Stomach (tissue), 9 donors: ENCODE data around the gene ADAMTSL4. TPM values are rescaled to one million over a fixed set of nuclear protein-coding genes. Genes with fewer than 3 reads are reported as not detected.

ENCODE experiments used
- DNase-seq, 2 donors: peaks; one replicate each; pipeline versions ENCODE4 v3.0.0 to v3.0.0-alpha.2; 2013 to 2019
- H3K27ac ChIP-seq, 5 donors: fragments of 200-600 bp in 4 of 5; sonication (generic) in 4 of 5; one replicate each; pipeline ENCODE4 v1.5.1; 2013 to 2019; ENCODE audit warnings: mild to moderate bottlenecking in 1 of 5, moderate library complexity in 1 of 5
- H3K27me3 ChIP-seq, 3 donors: fragments of 200-600 bp; sonication (generic); one replicate each; pipeline ENCODE4 v1.5.1; 2017 to 2019; ENCODE audit warnings: mixed run types in 1 of 3
- H3K36me3 ChIP-seq, 4 donors: fragments of 200-600 bp; sonication (generic); 1 replicate in 3 of 4; 2 replicates in 1 of 4; pipeline ENCODE4 v1.5.1; 2016 to 2019
- H3K4me1 ChIP-seq, 4 donors: fragments of 200-600 bp; sonication (generic); one replicate each; pipeline ENCODE4 v1.5.1; 2016 to 2019
- H3K4me3 ChIP-seq, 4 donors: fragments of 200-600 bp; sonication (generic) in 3 of 4; one replicate each; pipeline ENCODE4 v1.5.1; 2016 to 2019; ENCODE audit warnings: mild to moderate bottlenecking in 1 of 4
- H3K9me3 ChIP-seq, 4 donors: fragments of 200-600 bp; sonication (generic); one replicate each; pipeline ENCODE4 v1.5.1; 2016 to 2019
- EP300 ChIP-seq: sonication (generic); formaldehyde crosslinking; IDR thresholded peaks from one replicate; pipeline ENCODE4 v1.6.1; 2017; ENCODE audit warnings: antibody characterized with exemption
- POLR2A ChIP-seq, 4 donors: fragments of 450-650 bp; IDR thresholded peaks; one replicate each; pipeline ENCODE4 v1.6.1; 2016; ENCODE audit warnings: antibody characterized with exemption in 4 of 4, control low read depth in 2 of 4, mild to moderate bottlenecking in 1 of 4, moderate library complexity in 1 of 4
- POLR2AphosphoS5 ChIP-seq, 3 donors: sonication (generic); formaldehyde crosslinking; IDR thresholded peaks; one replicate each; pipeline ENCODE4 v1.6.1; 2016; ENCODE audit warnings: antibody characterized with exemption in 3 of 3
- WGBS, 5 donors: extraction: QIAGEN DNeasy Blood & Tissue Kit in 3 of 5; methylation state at CpG; one replicate each; pipeline versions ENCODE4 v1.1.5 to v1.1.7; 2013 to 2018; 5-methylcytosine and 5-hydroxymethylcytosine counted together
- intact Hi-C: fragments of 100-400 bp; cut with DNase I; formaldehyde crosslinking; loops from one replicate; pipeline ENCODE4 v1.15.1; 2023; ENCODE audit warnings: low total_unique reads
- polyA plus RNA-seq, 3 donors: library from polyadenylated mRNA; stranded (reverse); fragments of 200-250 nt; gene quantifications; one replicate each; pipeline ENCODE4 v1.2.3, GENCODE V29; 2013
- total RNA-seq, 5 donors: library from RNA; depleted of rRNA; stranded (reverse); fragments of >200 nt; gene quantifications; one replicate each; pipeline versions ENCODE4 v1.1.0 to v1.2.3, GENCODE V29; 2014 to 2016
- TF ChIP-seq, protein P1 (sequence below), 7 experiments: fragments of 450-650 bp in 4 of 7; fragments of 200-600 bp in 3 of 7; sonication (generic) in 3 of 7; IDR thresholded peaks; one replicate each; pipeline ENCODE4 v1.5.1; 2016 to 2019; ENCODE audit warnings: antibody characterized with exemption in 7 of 7, control low read depth in 2 of 7, mild to moderate bottlenecking in 1 of 7
- donor health status: healthy with polysubstance abuse.
- donor health status: Bipolar disorder and iron deficiency.
- donor health status: healthy.

The ADAMTSL4 gene
- total and polyA plus RNA-seq, 8 donors = 4.9 to 54.2 (median 10.2) TPM

DNA sequence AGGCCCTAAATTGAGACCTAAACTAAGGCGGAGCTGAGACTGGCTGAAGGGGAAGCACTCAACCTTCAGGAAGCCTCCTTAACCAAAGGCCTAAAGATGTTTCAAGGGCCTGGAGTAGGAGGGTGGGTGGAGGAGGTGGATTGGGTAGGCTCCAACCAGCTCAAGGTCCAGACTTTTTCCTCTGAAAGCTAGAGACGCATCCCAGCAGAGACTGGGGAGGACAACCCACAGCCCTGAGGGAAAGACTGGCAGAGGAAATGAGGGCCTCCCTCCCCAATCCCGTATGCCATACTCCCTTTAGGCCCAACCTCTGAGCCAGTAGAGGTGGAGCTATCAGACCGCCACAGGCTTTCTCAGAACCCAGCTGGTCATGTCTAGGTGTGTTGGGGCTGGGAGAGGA lies 40.2 kb upstream of the ADAMTSL4 start:
- no peak overlapping the region for H3K4me3 ChIP-seq
- H3K36me3 ChIP-seq = peaks cover 26 to 57% (median 52%) of the 10 kb centered on the region in 4 donors
- peak overlapping the region in 3 of 5 donors; percentile 61 to 71 (median 67) for H3K27ac ChIP-seq
- no peaks in the 10 kb centered on the region for H3K9me3 ChIP-seq
- no peak for DNase-seq
- TF ChIP-seq EP300 (no peak), POLR2A (IDR thresholded peaks at IDR 0.05) (no peak), POLR2AphosphoS5 (IDR thresholded peaks at IDR 0.05) (no peak)
- TF ChIP-seq, protein P1, sequence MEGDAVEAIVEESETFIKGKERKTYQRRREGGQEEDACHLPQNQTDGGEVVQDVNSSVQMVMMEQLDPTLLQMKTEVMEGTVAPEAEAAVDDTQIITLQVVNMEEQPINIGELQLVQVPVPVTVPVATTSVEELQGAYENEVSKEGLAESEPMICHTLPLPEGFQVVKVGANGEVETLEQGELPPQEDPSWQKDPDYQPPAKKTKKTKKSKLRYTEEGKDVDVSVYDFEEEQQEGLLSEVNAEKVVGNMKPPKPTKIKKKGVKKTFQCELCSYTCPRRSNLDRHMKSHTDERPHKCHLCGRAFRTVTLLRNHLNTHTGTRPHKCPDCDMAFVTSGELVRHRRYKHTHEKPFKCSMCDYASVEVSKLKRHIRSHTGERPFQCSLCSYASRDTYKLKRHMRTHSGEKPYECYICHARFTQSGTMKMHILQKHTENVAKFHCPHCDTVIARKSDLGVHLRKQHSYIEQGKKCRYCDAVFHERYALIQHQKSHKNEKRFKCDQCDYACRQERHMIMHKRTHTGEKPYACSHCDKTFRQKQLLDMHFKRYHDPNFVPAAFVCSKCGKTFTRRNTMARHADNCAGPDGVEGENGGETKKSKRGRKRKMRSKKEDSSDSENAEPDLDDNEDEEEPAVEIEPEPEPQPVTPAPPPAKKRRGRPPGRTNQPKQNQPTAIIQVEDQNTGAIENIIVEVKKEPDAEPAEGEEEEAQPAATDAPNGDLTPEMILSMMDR (IDR thresholded peaks at IDR 0.05) = no peak
- no peaks in the 10 kb centered on the region for H3K27me3 ChIP-seq
- 68 to 80% (median 73%) methylated on average over 4 of the region's 4 CpGs for WGBS, 5 donors
- intact Hi-C loops = no loop called here
- peaks cover 0 to 34% (median 9%) of the 10 kb centered on the region in 4 donors for H3K4me1 ChIP-seq

DNA sequence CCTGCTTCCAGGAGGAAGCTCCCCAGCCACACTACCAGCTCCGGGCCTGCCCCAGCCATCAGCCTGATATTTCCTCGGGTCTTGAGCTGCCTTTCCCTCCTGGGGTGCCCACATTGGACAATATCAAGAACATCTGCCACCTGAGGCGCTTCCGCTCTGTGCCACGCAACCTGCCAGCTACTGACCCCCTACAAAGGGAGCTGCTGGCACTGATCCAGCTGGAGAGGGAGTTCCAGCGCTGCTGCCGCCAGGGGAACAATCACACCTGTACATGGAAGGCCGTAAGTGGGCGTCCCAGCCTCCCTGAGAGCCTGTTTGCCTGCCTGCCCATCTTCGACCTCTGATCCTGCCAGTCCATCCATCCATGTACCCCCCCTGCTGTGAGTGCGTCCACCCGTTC lies 37.7 kb upstream of the ADAMTSL4 start:
- DNase-seq = peak in 1 of 2 donors; percentile 61
- Histone ChIP-seq H3K36me3 (peaks cover 5 to 31% (median 26%) of the 10 kb centered on the region in 4 donors), H3K27me3 (no peaks in the 10 kb centered on the region), H3K27ac (no peak overlapping the region), H3K4me3 (no peak overlapping the region), H3K4me1 (peaks cover 19 to 54% (median 23%) of the 10 kb centered on the region in 4 donors), H3K9me3 (no peaks in the 10 kb centered on the region)
- 70 to 89% (median 88%) methylated on average over 6 to 12 of the region's 12 CpGs for WGBS, 5 donors
- intact Hi-C loops = no loop called here
- TF ChIP-seq POLR2A (IDR thresholded peaks at IDR 0.05) (no peak), POLR2AphosphoS5 (IDR thresholded peaks at IDR 0.05) (no peak), EP300 (no peak)
- TF ChIP-seq, protein P1 (IDR thresholded peaks at IDR 0.05) = no peak

DNA sequence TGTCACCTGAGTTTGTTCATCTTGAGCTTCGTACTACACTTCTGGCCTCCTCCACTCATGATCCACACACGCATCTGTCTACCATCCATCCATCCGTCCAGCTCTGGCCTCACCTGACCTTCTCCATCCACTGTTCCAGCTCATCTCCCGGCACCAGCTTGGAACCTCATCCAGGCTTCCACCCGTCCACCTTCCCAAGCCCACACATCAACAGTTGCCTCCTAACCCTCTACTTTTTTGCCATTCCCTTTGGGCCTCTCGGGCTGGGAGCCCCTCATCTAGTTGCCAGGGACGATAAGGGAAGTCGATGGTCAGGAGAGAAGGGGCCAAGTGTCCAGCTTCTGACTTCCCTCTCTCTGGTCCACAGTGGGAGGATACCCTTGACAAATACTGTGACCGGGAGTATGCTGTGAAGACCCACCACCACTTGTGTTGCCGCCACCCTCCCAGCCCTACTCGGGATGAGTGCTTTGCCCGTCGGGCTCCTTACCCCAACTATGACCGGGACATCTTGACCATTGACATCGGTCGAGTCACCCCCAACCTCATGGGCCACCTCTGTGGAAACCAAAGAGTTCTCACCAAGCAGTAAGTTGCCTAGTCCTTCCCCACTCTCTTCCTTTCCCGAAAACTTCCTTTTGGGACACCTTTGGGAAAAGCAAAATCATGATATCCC lies 37.1 kb upstream of the ADAMTSL4 start:
- H3K27me3 ChIP-seq = no peaks in the 10 kb centered on the region
- intact Hi-C loops = no loop called here
- 84 to 94% (median 89%) methylated on average over 17 of the region's 17 CpGs for WGBS, 5 donors
- H3K4me1 ChIP-seq = peaks cover 20 to 60% (median 25%) of the 10 kb centered on the region in 4 donors
- H3K4me3 ChIP-seq = no peak overlapping the region
- peaks cover 0 to 25% (median 21%) of the 10 kb centered on the region in 4 donors for H3K36me3 ChIP-seq
- H3K9me3 ChIP-seq = no peaks in the 10 kb centered on the region
- DNase-seq = no peak
- TF ChIP-seq, protein P1 (IDR thresholded peaks at IDR 0.05) = no peak
- TF ChIP-seq POLR2A (IDR thresholded peaks at IDR 0.05) = no peak
- H3K27ac ChIP-seq = no peak overlapping the region

DNA sequence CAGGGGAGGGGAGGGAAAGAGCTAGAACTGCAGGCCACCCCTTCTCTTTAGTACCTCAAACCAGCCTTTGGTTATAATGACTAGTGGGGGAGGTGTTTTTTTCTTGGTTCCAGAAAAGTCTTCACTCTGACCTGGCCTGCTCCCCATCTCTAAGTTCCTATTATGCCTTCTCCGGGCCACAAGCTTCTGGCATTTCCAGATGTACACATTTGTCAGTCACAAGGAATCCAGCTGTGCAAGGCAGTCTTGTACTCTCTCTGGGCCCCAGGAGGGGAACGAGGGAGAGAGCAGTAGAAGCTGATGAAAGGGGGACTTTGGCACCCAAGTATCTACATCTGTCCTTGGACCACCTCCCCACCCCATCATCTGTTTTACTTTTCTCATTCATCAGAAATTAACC lies 36.4 kb upstream of the ADAMTSL4 start:
- intact Hi-C loops = no loop called here
- WGBS, 5 donors = 53 to 74% (median 67%) methylated on average over 2 of the region's 2 CpGs
- H3K27ac ChIP-seq = no peak overlapping the region
- peaks cover 0 to 21% (median 15%) of the 10 kb centered on the region in 4 donors for H3K36me3 ChIP-seq
- TF ChIP-seq, protein P1 (IDR thresholded peaks at IDR 0.05) = no peak
- TF ChIP-seq EP300 (no peak), POLR2AphosphoS5 (IDR thresholded peaks at IDR 0.05) (no peak)
- no peak for DNase-seq
- peaks cover 16 to 60% (median 25%) of the 10 kb centered on the region in 4 donors for H3K4me1 ChIP-seq
- no peak overlapping the region for H3K4me3 ChIP-seq
- no peaks in the 10 kb centered on the region for H3K9me3 ChIP-seq
- no peaks in the 10 kb centered on the region for H3K27me3 ChIP-seq
